Measurements from ENCODE around the gene ASNS.

ASNS gene

GRCh38 chr7:97845622-97846203 is 26.5 kb downstream of the ASNS start:
- in situ Hi-C loops (cut with MboI; ENCODE audit: low sequenced_read_pairs), result loop anchor here (25.0 kb wide), 1 partner anchor 733 kb away; the partner anchor contains the start of gene SDHAF3

- in situ Hi-C loops (cut with MboI; ENCODE audit: low sequenced_read_pairs), result loop anchor here (25.0 kb wide), 1 partner anchor 732 kb away; the partner anchor contains the start of gene SDHAF3
Measured at GRCh38 chr7:97844036-97844435, 28.2 kb downstream of the ASNS start.

- in situ Hi-C loops (cut with MboI; ENCODE audit: low sequenced_read_pairs), result loop anchor here (25.0 kb wide), 1 partner anchor 731 kb away; the partner anchor contains the start of gene SDHAF3
Measured at GRCh38 chr7:97842772-97843345, 29.3 kb downstream of the ASNS start.

GRCh38 chr7:97842006-97842405 is 30.2 kb downstream of the ASNS start:
- in situ Hi-C loops (cut with MboI; ENCODE audit: low sequenced_read_pairs), result loop anchor here (25.0 kb wide), 1 partner anchor 730 kb away; the partner anchor contains the start of gene SDHAF3

GRCh38 chr7:97835296-97836138 is 36.7 kb downstream of the ASNS start:
- in situ Hi-C loops (cut with MboI; ENCODE audit: low sequenced_read_pairs), result loop anchor here (25.0 kb wide), 1 partner anchor 723 kb away; the partner anchor contains the start of gene SDHAF3

- in situ Hi-C loops (cut with MboI; ENCODE audit: low sequenced_read_pairs), result no loop called here
Measured at GRCh38 chr7:97819161-97819560, 53.0 kb downstream of the ASNS start.

- in situ Hi-C loops (cut with MboI; ENCODE audit: low sequenced_read_pairs), result no loop called here
Measured at GRCh38 chr7:97818066-97818663, 54.0 kb downstream of the ASNS start.
